Stimulated activated CD4-positive, alpha-beta T cell treated with anti-CD3 and anti-CD28 coated beads, Interleukin-1b, Interleukin-23, amount 100 ng/mL, for 48 hours (primary cell): ENCODE results near the gene GOLGA3.
"Not testable (repeated sequence)": the region's sequence is repeated elsewhere in the genome, so short reads cannot be mapped to it uniquely, and the experiment has no call there.

Source experiments
- DNase-seq: peaks from one replicate; pipeline ENCODE4 v3.0.0-alpha.2; 2020

GOLGA3 gene

GRCh38 chr12:132828706-132829534, at the start of gene GOLGA3:
Gene GOLGA3, minus strand, starts transcription at chr12:132828869. Its CDS starts 6,741 bp downstream, at chr12:132822128.
- peak; percentile 95 for DNase-seq

- not testable (repeated sequence) for DNase-seq
These were observed 46.0 kb upstream of the GOLGA3 start for GRCh38 chr12:132874620-132875019.

GRCh38 chr12:132874175-132874574, 45.5 kb upstream of the GOLGA3 start:
- DNase-seq = no peak

GRCh38 chr12:132873724-132874123, 45.1 kb upstream of the GOLGA3 start:
- peak; percentile 9 for DNase-seq

- DNase-seq = peak; percentile 16
These were observed 44.3 kb upstream of the GOLGA3 start for GRCh38 chr12:132872975-132873421.

GRCh38 chr12:132872073-132872855, 43.6 kb upstream of the GOLGA3 start:
- no peak for DNase-seq

- no peak for DNase-seq
These were observed 40.9 kb upstream of the GOLGA3 start for GRCh38 chr12:132869551-132869950.

GRCh38 chr12:132866251-132866828, 37.7 kb upstream of the GOLGA3 start:
- DNase-seq = no peak

GRCh38 chr12:132861558-132861957, 32.9 kb upstream of the GOLGA3 start:
- no peak for DNase-seq

GRCh38 chr12:132858718-132859266, 30.1 kb upstream of the GOLGA3 start:
- DNase-seq = no peak

GRCh38 chr12:132857019-132857418, 28.4 kb upstream of the GOLGA3 start:
- DNase-seq = not testable (repeated sequence)

GRCh38 chr12:132856581-132856980, 27.9 kb upstream of the GOLGA3 start:
- DNase-seq = no peak

- not testable (repeated sequence) for DNase-seq
These were observed 26.5 kb upstream of the GOLGA3 start for GRCh38 chr12:132855211-132855610.

- no peak for DNase-seq
These were observed 24.8 kb upstream of the GOLGA3 start for GRCh38 chr12:132853285-132854092.

GRCh38 chr12:132852496-132852895, 23.8 kb upstream of the GOLGA3 start:
- DNase-seq = no peak

- DNase-seq = no peak
These were observed 22.8 kb upstream of the GOLGA3 start for GRCh38 chr12:132851465-132851864.

- DNase-seq = no peak
These were observed 21.6 kb upstream of the GOLGA3 start for GRCh38 chr12:132850291-132850690.

- no peak for DNase-seq
These were observed 19.9 kb upstream of the GOLGA3 start for GRCh38 chr12:132848521-132848920.

GRCh38 chr12:132847363-132848356, 19.0 kb upstream of the GOLGA3 start:
- no peak for DNase-seq

- DNase-seq = not testable (repeated sequence)
These were observed 16.0 kb upstream of the GOLGA3 start for GRCh38 chr12:132844681-132845080.
